ENCODE measurements around the gene RNF223.

RNF223 gene

DNA sequence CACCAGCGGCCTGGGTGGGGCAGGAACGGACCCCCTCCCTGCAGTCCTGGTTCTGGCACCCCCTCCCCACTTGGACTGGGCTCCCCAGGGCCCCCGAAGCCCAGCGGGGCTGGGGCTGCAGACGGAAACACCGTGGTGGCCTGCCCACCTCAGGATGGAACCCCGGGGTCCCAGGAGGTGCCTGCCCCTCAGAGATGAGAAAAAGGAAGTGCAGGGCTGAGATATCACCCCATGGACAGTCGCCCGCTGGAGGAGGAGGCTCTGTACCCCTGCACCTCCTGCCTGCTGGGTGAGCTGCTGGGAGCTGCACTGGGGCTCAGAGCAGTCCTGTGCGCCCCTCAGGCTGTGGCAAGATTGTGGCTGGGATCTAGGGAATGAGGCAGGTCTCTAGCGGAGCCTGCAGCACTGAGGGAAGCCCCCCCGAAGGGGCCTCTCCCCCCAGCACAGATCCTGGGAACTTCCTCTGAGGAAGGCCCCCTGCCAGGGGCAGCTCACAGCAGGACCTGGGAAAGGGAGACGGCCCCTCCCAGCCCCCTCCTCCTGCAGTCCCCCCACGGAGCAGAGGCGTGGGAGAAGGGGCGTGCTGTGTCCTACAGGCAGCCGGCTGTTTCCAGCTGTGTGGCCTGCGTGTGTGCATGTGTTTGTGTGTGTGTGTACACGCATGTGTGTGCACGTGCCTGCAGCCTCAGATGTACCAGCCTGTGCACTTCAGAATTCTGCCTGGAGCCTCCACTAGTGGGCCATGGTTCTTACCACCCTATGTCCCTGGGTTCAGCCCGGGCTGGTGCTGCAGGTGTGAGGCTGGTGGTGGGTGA, 47.3 kb downstream of the RNF223 start:
- H3K4me3 ChIP-seq (ENCODE audit: low read depth, low read length), result no peak overlapping the region
- ChIA-PET CTCF (no interaction called here), POLR2A (no interaction called here)
- no peak for DNase-seq (ENCODE audit: low read depth, low spot score)
- TF ChIP-seq, protein P1, sequence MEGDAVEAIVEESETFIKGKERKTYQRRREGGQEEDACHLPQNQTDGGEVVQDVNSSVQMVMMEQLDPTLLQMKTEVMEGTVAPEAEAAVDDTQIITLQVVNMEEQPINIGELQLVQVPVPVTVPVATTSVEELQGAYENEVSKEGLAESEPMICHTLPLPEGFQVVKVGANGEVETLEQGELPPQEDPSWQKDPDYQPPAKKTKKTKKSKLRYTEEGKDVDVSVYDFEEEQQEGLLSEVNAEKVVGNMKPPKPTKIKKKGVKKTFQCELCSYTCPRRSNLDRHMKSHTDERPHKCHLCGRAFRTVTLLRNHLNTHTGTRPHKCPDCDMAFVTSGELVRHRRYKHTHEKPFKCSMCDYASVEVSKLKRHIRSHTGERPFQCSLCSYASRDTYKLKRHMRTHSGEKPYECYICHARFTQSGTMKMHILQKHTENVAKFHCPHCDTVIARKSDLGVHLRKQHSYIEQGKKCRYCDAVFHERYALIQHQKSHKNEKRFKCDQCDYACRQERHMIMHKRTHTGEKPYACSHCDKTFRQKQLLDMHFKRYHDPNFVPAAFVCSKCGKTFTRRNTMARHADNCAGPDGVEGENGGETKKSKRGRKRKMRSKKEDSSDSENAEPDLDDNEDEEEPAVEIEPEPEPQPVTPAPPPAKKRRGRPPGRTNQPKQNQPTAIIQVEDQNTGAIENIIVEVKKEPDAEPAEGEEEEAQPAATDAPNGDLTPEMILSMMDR (IDR thresholded peaks at IDR 0.05; ENCODE audit: insufficient read depth, low read length, missing control alignments), result no peak

DNA sequence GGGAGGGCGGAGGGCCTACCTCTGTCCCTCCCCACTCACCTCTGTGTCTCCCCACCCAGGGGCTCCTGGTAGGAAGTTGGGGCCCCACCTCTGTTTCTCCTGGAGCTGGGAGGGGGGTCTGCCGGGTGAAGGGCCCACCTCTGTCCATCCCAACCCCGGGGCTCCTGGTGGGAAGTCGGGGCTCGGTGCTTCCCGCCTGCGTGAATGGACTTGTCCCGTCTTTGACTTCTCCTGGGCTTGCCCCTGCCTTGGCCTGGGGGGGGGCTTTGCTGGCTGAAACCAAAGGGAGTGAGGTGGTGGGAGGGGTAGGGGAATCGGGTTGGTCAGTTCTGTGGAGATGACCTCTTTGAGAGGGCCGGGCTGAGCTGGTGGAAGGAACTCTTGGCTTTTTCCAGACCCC, 48.4 kb downstream of the RNF223 start:
- H3K4me3 ChIP-seq (ENCODE audit: low read depth, low read length), result no peak overlapping the region
- CTCF ChIA-PET, result interaction anchor here (0.8 to 4.4 kb wide), 4 partner anchors 15 to 41 kb away, joined by 3 to 20 read pairs (median 4); partner anchors contain the start of gene HES4
- DNase-seq (ENCODE audit: low read depth, low spot score), result no peak
- POLR2A ChIA-PET, result interaction anchor here (0.6 kb wide), 1 partner anchor 13 kb away, joined by 3 read pairs; no protein-coding TSS in a partner anchor
- TF ChIP-seq, protein P1 (IDR thresholded peaks at IDR 0.05; ENCODE audit: insufficient read depth, low read length, missing control alignments), result no peak

DNA sequence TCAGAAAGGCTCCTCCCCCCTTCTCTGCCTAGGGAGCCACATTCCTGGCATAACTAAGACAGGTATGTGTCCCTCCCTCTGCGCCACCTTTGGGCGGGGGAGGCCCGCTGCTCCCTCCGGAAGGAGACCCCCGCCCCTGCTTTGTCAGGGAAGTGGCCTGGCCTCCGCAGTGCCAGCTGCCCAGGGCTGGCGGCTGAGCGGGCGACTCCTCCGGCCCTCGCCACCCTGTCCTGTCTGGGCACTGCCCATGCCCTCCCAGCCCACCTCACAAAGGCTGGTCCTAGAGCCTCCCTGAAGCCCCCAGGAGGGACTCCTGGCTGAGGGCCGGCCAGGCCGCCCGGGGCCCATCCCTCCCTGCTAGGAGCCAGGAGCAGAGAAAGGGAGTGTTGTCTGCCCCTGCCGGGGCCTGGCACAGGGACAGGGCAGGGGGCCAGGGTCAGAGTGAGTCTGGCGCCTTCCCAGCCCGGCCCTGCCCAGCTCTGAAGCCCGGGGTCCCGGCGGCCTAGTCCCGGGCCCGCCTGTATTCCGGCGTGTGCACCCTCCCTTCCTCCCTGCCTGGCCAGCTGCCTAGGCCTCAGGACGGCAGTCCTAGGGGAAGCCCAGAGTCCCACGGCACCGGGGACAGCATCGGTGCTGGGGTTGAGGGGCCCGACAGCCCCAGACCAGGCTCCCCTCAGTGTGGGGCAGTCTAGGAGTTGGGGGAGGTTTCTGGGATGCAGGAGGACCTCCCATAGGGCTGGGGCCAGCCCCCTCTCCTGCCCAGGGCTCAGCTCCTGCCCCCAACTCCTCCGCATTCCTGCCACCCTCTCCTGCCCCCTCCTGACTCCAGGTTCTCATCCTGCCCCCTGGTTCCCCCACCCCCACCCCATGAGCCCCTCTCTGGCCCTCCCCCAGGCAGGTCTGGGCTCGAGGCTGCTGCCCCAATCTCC, 49.1 kb downstream of the RNF223 start:
- no peak for DNase-seq (ENCODE audit: low read depth, low spot score)
- POLR2A ChIA-PET, result interaction anchor here (0.6 to 1.5 kb wide), 2 partner anchors 14 to 58 kb away, joined by 3 to 4 read pairs; partner anchors contain the start of gene PLEKHN1
- TF ChIP-seq, protein P1 (IDR thresholded peaks at IDR 0.05; ENCODE audit: insufficient read depth, low read length, missing control alignments), result no peak
- H3K4me3 ChIP-seq (ENCODE audit: low read depth, low read length), result no peak overlapping the region
- CTCF ChIA-PET, result interaction anchor here (0.9 to 4.4 kb wide), 7 partner anchors 9 to 120 kb away, joined by 3 to 20 read pairs (median 4); partner anchors contain the start of gene HES4

DNA sequence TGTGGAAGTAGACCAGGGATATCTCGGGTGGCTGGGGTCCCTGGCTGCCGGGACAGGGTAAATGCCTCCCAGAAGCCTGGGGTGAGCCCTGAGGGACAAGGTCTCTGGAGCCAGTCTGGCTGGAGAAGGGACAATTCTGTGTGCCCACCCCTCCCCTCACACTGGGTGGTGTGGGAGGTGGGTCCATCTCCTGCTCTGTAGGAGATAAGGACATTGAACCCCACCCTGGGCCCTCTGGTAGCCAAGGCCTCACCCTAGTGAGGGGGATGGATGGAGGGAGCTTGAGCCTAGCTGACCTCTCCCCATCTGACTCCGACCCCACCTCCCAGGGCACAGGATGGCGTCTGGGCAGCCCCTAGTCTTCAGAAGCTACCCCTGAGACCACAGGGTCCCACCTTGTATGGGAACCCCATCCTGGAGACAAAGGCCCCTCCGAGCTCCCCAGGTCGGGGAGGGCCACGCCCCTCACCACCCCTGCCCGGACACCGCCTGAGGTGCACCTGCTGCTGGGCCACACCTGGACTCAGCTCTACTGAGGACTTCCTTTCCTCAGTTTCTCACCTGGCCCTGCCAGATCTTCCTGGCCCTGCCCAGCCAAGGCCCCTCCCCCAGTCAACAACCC, 49.8 kb downstream of the RNF223 start:
- DNase-seq (ENCODE audit: low read depth, low spot score), result no peak
- POLR2A ChIA-PET, result interaction anchor here (1.5 kb wide), 1 partner anchor 58 kb away, joined by 4 read pairs; the partner anchor contains the start of gene PLEKHN1
- TF ChIP-seq, protein P1 (IDR thresholded peaks at IDR 0.05; ENCODE audit: insufficient read depth, low read length, missing control alignments), result no peak
- no peak overlapping the region for H3K4me3 ChIP-seq (ENCODE audit: low read depth, low read length)
- CTCF ChIA-PET, result interaction anchor here (1.0 to 4.4 kb wide), 7 partner anchors 7 to 119 kb away, joined by 3 to 20 read pairs (median 4); partner anchors contain the start of gene HES4

DNA sequence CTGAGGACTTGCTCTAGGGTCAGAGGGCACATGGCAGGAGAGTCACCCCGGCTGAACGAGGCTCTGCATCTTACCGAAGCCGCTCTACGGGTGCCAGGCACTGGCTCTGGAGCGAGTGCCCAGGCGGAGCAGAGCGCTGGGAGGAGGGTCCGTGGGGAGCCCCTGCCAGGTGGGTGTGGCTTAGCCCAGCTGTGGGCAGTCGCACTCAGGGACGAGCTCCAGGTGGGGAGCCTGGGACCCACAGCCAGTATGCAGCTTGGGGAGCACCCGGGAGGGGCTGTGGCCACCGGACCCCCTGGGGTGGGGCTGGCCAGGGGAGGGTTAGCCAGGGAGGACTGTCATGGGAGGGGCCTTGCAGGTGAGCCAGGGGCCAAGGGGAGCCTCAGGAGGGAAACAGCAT, 50.4 kb downstream of the RNF223 start:
- POLR2A ChIA-PET, result interaction anchor here (1.5 kb wide), 1 partner anchor 57 kb away, joined by 4 read pairs; the partner anchor contains the start of gene PLEKHN1
- TF ChIP-seq, protein P1 (IDR thresholded peaks at IDR 0.05; ENCODE audit: insufficient read depth, low read length, missing control alignments), result no peak
- DNase-seq (ENCODE audit: low read depth, low spot score), result no peak
- CTCF ChIA-PET, result interaction anchor here (0.8 to 4.4 kb wide), 6 partner anchors 8 to 119 kb away, joined by 3 to 20 read pairs (median 6); partner anchors contain the start of gene HES4
- no peak overlapping the region for H3K4me3 ChIP-seq (ENCODE audit: low read depth, low read length)
